GDM1 (cell line): ENCODE data around the gene ITCH.
"Not testable (repeated sequence)": the region's sequence is repeated elsewhere in the genome, so short reads cannot be mapped to it uniquely, and the experiment has no call there.

Source experiments
- DNase-seq: peaks from one replicate; lab custom pipeline; 2025; lab: John Stamatoyannopoulos, UW

The ITCH gene

DNA sequence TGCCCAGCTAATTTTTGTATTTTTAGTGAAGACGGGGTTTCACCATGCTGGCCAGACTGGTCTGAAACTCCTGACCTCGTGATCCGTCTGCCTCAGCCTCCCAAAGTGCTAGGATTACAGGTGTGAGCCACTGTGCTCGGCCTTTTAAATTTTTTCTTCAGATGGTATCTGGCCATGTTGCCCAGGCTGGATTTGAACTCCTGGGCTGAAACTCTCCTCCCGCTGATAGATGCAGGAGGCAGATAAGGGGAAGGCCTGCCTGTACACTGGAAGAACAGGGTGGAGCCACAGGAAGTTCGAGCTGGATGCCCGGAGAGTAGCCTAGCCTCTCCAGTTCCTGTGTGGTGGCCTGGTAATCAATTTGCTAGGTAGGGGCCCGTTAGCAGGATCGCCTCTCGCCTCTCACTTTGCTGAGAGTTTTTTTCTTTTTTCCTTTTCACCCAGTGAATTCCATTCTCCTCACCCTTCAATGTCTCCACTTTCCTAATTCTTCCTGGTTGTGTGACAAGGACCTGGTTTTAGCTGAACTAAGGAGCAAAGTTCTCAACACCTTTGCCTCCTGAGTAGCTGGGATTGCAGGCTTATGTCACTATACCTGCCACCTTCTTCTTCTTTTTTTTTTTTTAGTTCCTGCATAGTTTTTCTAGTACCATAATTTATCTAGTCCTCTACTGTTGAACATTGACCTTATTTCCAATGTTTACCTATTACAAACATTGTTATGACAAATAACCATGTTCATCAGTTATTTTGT is 19.4 kb upstream of the ITCH start:
- DNase-seq = no peak

DNA sequence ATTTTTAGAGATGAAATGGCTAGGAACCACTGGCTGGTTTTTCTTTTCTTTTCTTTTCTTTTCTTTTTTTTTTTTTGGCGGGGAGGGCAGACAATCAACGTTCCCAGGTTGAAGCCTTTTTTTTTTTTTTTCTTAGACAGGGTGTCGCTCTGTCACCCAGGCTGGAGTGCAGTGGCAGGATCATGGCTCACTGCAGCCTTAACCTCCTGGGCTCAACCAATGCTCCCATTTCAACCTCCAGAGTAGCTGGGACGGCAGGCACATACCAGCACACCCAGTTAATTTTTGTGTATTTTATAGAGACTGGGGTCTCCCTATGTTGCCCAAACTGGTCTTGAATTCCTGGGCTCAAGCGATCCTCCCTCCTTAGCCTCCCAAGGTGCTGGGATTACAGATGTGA is 18.8 kb upstream of the ITCH start:
- DNase-seq = no peak

DNA sequence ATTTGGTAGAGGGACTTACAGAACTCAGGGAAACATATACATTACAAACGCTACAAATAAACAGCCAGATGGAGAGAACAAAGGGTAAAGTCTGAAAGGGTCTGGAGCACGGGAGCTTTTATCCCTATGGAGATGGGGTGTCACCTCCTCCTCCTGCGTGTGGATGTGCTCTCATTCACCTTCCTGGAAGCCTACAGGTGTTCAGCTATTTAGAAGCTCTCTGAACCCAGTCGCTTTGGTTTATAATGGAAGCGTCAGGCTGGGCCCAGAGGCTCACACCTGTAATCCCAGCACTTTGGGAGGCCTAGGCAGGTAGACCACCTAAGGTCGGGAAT is 17.7 kb upstream of the ITCH start:
- DNase-seq = no peak

DNA sequence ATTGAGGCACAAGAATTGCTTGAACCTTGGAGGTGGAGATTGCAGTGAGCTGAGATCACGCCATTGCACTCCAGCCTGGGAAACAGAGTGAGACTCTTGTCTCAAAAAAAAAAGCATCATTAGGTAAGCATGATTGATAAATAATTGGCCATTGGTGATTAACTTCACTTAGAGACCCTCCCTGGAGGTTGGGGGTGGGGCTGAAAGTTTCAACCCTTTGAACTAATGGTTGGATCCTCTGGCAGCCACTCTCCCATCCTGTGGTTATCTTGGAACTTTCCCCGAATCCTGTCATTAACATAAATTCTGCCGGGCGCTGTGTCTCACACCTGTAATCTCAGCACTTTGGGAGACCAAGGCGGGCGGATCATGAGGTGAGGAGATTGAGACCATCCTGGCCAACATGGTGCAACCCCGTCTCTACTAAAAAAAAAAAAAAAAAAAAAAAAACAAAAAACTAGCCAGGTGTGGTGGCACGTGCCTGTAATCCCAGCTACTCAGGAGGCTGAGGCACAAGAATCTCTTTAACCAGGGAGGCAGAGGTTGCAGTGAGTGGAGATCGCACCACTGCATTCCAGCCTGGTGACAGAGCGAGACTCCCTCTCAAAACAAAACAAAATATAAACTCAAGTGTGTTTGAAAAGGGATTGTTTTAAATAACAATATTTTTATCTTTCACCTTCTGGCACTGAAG is 17.1 kb upstream of the ITCH start:
- DNase-seq = not testable (repeated sequence)

DNA sequence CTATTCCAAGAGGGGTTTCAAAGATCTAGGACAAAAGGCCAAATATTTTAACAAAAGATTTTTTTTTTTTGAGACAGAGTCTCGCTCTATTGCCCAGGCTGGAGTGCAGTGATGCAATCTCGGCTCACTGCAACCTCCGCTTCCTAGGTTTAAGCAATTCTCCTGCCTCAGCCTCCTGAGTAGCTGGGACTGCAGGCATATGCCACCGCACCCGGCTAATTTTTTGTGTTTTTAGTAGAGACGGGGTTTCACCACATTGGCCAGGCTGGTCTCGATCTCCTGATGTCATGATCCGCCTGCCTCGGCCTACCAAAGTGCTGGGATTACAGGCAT is 16.6 kb upstream of the ITCH start:
- DNase-seq = not testable (repeated sequence)

DNA sequence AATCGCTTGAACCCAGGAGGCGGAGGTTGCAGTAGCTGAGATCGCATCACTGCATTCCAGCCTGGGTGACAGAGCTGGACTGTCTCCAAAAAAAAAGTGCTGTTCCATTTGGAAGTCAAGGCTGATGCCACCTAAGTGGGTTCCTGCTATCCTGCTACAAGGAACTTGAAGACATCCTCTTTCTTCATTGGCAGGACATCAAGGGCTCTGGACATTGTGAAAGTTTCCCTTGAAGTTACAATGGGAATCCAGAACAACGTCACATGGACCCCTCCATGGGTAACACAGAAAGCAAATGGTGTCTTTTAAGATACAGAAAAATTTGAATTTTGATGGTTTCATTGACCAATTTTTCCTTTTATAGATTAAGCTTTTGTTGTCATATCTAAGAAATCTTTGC is 15.5 kb upstream of the ITCH start:
- DNase-seq = no peak

DNA sequence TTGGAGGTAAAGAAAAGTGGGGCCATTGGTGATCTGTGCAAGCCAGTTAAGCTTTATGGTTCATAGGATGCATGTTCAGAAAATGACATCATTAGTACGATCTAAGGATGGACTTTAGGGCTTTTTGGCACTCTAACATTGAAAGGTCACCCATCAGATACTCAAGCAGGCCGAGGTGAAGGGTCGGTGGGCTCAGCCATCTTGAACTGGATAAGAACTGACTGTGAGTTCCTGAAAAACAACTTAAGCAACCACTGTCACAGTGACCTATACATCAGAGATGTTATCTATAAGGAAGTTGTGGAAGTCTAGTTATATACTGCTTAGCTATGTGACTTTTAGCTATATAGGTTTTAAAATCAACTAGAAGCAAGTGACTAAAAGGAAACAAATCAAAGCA is 13.0 kb upstream of the ITCH start:
- DNase-seq = no peak

DNA sequence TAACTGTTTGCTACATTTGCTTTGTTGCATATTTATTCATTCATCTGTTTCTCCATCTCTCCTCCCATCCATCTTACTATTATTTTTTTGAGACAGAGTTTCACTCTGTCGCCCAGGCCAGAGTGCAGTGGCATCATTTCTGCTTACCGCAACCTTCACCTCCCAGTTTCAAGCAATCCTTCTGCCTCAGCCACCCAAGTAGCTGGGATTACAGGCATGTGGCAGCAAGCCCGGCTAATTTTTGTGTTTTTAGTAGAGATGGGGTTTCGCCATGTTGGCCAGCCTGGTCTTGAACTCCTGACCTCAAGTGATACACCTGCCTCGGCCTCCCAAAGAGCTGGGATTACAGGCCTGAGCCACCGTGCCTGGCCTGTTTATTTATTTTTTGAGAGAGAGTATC is 9.6 kb upstream of the ITCH start:
- not testable (repeated sequence) for DNase-seq

DNA sequence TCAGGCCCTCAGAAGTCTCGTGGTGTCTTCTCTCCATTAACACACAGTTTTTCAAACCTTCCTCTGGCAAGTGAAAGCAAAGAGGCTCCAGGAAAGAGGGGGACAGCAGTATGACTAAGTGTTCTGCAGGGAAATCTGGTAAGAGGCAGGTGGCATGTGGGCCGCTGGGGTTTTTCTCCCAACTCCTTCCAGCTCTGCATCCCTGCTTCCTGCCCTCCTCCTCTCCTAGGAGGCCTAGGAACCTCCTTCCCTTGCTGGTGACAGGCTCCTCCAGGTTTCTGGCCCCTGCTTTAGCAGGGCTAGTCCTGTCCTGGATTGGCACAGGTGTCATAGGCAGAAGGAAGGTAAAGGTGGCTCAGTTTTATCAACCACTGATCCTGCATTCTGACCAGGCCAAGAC is 7.6 kb upstream of the ITCH start:
- no peak for DNase-seq

DNA sequence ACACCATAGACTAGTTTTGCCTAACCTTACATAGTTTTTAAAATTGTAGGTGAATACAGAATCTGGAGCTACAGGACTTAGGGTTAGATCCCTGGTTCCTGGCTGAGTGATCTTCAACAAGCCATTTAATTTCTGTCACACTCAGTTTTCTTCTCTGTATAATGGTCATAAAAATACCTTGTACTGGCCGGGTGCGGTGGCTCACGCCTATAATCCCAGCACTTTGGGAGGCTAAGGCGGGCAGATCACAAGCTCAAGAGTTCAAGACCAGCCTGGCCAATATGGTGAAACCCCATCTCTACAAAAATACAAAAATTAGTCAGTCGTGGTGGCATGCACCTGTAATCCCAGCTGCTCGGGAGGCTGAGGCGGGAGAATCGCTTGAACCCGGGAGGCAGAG is 3.3 kb upstream of the ITCH start:
- not testable (repeated sequence) for DNase-seq

DNA sequence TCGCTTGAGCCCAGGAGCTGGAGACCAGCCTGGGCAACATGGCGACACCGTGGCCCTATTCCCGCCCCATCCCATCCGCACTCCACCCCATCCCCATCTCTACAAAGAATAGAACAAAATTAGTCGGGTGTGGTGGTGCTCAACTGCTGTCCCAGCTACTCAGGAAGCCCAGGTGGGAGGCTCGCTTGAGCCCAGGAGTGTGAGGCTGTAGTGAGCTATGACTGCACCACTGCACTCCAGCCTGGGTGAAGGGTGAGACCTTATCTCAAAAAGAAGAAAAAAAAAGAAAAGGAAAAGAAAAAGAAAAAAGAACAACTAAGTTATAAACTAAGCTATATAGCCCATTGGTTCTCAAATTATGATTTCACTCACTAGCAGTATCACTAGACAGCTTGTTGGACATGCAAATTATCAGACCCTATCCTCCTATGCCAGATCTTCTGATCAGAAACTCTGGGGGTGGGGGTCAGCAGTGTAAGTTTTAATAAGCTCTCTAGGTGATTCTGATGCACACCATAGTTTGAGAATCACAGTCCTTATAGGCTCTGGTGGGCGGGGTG is 491 bp upstream of the ITCH start:
- DNase-seq = no peak

DNA sequence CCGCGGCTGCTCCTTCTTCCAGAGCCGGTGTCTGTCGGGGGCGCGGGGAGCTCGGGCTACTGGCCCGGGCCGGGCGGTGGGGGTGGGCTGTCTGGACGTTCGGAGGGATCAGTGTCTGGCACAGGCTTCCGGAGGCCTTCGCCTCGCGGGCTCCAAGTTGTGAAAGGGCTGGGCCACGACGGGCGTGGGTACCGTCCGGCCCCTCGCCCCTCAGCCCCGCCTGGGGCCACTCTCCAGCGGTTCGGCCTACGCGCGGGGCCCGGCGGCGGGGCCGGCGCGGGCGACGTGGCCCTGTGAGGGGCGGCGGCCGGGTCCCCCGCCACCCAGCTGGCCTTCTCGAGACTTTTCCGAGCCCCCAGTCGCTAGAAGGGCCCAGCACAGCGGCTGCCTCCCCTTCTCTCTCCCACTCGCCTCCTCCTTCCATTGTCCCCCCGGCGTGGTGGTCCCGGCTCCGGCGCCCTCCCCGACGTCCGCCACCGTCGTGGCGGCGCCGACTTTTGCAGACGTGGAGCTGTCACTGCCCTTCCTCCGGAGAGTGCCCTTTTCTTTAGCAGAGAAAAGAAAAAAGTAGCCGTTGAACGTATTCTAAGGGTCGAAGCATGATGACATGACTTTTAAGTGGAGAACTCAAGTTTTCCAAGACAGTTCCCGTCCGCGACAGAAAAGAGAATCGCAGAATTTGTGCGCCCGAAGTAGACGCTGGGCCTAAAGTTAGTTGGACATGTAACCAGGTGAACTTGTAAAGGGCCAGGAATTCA is 571 bp downstream of the ITCH start:
- DNase-seq = no peak

DNA sequence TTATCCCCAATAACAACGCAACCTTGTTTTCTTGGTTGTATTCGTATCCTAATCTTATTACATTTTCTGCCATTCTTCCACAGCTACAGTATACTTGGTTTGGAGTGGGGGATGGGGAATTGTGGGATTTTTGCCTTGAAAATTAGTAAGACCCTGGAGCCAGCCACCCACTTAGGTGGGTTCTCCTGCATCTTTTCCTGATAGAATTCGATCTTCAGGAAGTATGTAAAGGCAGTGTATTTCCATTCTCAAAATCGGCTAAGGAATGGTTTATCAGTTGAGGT is 1.1 kb downstream of the ITCH start:
- DNase-seq = no peak

DNA sequence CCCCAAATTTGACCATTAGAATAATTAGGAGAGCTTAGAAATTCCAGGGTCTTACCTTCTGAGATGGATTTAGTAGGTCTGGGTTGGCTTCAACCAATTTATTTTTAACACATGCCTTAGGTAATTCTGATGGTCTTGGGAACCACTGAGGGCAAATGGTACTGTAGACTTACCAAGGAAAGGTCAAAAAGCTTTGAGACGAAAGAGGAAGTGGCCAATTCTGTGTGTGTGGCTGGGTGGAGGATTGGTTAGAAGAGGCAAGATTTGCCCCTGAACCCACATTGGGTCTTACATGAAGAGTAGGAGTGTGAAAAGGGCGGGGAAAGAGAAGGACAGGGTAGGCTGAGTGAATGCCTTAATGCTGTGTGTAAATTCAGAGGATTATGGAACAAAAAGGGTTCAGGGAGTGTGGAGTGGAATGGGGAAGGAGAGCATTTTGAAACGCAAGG is 2.7 kb downstream of the ITCH start:
- DNase-seq = peak; percentile 17

DNA sequence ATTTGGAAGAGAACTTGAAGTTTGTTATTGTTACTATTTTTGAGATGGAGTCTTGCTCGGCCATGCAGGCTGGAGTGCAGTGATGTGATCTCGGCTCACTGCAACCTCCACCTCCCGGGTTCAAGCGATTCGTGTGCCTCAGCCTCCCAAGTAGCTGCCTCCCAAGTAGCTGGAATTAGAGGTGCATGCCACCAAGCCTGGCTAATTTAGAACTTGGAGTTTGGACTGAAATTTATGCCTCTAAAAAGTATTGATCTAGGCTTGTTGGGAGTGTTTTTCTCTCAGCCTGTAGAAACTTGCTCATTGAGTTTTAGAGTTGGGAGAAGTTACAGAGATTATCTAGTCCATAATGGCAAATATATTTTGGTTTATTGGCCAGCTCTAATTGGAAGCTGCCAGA is 4.1 kb downstream of the ITCH start:
- DNase-seq = no peak

DNA sequence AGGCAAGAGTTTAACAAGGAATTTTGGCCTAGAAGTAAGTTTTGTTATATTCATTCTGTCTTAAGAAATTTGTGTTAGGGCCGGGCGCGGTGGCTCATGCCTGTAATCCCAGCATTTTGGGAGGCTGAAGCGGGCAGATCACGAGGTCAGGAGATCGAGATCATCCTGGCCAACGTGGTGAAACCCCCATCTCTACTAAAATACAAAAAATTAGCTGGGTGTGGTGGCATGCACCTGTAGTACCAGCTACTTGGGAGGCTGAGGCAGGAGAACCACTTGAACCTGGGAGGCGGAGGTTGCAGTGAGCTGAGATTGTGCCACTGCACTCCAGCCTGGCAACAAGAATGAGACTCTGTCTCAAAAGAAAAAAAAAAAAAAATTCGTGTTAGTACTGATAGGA is 4.8 kb downstream of the ITCH start:
- not testable (repeated sequence) for DNase-seq

DNA sequence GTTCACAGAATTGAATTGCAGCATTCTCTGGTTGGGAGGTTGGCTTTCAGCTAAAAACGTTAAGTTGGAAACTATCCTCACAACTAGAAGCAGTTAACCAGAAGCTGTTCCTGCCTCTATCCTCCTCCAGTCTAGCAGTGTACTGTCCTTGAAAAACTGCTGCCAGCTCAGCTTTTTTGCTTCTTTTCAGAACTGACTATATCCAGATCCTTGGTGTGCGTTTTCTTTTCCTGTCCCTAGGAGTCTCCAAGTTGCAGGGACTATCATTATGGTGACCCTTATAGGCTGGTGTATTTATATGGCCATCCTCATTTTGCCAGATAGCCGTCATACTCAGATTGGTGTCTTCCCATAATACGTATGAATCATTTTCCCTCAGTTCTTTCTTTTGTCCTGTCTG is 5.5 kb downstream of the ITCH start:
- DNase-seq = no peak

DNA sequence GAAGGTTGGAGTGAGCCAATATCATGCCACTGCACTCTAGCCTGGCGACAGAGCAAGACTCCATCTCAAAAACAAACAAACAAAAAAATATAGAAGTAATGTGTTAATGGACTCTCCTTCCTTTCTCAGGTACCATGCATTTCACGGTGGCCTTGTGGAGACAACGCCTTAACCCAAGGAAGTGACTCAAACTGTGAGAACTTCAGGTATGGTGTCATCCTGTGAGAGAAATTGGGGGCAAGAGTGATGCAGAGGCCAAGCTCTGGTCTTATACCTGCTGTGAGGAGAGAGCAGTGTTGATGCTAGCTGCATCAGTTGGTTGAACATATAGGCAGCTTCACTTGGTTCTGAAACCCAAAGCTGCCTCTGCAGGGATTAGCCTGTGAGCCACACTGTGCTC is 6.2 kb downstream of the ITCH start:
- DNase-seq = no peak

DNA sequence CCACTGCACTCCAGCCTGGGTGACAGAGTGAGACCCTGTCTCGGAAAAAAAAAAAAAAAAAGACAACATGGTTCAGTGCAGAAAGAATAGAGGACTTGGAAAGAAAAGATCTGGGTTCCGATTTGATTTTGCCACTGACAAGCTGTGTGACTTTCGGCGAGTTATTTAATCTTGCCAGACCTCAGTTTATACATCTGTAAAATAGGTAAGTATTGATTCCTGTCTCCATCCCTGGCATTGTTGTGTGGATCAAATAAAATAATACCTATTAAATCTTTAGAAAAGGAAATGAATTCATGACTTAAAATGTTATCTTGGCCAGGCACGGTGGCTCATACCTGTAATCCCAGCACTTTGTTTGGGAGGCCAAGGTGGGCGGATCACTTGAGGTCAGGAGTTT is 7.0 kb downstream of the ITCH start:
- no peak for DNase-seq

DNA sequence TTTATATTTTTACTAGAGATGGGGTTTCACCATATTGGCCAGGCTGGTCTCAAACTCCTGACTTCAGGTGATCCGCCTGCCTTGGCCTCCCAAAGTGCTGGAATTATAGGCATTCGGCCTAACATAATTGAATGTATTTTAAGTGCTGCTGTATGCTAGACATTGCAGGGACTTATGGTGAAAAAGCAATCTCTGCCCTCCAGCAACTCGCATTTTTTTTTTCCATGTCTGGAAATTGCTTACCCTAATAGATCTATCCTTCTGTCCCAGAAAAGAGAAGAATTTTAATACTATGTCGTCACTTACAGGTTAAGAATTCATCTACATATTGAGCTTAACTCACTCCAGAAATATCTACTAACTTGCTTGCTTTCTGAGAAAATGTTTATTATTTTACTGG is 10.4 kb downstream of the ITCH start:
- DNase-seq = no peak

DNA sequence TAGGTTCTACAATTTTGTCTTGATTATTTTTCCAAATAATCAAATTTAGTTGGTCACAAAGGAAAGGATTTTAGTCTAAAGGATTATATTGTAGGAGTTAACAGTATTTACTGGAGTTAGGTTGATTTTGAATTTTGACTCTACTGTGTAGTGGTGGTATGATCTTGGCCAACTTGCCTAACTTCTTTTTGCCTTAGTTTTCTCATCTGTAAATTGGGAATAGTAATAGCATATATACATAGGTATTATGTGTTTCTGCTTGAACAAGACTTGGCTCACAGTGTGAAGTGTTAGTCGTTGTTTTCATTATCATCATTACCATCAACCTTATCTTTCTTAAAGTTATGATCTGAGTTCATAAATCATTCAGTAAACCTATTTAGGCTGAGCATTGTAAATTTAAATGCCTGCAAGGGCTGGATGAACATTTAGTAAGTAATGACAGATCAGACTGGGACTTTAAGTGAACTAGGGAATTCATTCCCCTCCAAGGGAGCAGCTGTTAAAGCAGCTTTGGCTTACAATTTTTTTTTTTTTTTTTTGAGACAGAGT is 11.2 kb downstream of the ITCH start:
- no peak for DNase-seq

DNA sequence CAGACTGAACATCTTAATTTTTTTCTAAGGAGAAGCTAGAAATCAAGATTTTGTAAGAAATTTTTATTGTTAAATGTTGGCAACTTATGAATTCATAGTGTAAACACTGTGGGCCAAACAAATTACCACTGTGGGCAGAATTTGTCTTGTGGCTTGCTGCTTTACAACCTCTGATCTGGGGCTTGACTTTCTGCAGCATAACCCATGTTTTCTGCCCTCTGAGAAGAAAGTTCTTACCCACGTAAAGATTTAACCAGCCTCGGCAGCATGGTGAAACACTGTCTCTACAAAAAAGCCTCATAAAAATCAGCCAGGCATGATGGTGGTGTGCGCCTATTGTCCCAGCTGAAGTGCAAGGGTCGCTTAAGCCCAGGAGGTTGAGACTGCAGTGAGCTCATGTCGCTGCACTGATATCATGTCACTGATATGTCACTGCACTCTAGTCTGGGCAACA is 12.9 kb downstream of the ITCH start:
- no peak for DNase-seq
